HG03039 (cell line): Measurements from ENCODE around the gene KCNA5.

ENCODE experiments used
- ATAC-seq: cut with Tn5 transposase; IDR thresholded peaks from one replicate; pipeline ENCODE4 v1.9.1; 2021; ENCODE audit warnings: mild to moderate bottlenecking, moderate library complexity; ENCODE audit not compliant: unreplicated experiment

Gene KCNA5

GRCh38 chr12:5043589-5044419 is at the start of gene KCNA5:
Gene KCNA5, plus strand, starts transcription at chr12:5043879. Its CDS starts 269 bp downstream, at chr12:5044148.
- ATAC-seq: no peak

DNA sequence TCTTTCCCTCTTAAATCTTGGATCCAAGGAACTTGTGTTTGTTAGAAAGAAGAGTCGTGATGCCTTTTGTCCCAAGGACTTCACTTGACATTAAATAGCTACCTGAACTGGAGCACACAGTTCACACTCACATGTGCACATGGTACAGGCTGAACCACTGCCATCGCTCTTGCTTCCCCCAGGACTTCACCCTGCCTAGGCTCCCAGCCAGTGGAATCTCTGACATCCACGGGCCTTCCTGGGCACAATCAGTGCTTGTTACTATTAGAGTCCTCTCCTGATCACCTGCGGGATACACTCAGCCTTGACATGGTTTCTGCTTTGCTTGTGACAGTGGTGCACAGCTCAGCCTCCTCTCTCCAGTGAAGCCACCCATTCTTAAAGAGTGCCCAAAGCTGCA is 49.1 kb upstream of the KCNA5 start:
- ATAC-seq: no peak

DNA sequence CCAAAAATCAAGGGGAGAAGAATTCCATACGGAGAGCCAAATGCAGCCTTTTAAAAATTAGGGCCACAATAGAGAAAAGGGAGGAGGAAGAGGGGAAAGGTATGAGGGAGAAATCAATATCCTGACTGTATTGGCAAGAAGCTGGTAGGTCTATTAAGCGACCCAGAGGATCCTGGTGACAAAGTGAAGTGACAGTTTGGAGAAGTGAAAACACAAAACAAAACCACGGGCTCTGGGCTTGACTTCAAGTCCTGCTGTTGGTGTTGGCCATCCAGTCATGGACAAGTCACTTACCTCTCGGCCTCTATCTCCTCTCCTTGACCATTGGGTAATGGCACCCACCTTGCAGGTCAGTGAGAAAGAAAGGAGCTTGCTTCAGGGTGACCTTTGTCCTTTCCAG is 47.0 kb upstream of the KCNA5 start:
- ATAC-seq: no peak

DNA sequence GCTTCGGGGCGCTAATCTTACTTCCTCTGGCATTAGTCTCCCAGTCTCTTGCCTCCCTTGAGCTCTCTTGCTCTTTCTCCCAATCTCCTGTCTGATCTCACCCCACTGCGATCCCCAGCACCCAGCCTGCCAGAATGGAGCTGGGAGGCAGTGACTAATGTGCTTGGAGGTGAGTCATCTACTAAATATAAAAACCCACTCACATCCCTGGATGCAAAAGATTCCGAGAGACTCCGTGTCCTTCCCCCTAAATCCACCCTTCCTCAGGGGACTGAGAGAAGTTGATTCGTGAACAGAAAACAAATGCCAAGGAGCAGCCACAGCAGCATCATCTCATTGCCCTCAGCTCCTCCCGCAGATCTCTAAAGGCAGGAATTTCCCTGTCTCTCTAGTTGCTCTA is 45.7 kb upstream of the KCNA5 start:
- ATAC-seq: no peak

- no peak for ATAC-seq
Observed at GRCh38 chr12:5000204-5000603, 43.5 kb upstream of the KCNA5 start.

GRCh38 chr12:5000658-5001385 is 42.9 kb upstream of the KCNA5 start:
- no peak for ATAC-seq

DNA sequence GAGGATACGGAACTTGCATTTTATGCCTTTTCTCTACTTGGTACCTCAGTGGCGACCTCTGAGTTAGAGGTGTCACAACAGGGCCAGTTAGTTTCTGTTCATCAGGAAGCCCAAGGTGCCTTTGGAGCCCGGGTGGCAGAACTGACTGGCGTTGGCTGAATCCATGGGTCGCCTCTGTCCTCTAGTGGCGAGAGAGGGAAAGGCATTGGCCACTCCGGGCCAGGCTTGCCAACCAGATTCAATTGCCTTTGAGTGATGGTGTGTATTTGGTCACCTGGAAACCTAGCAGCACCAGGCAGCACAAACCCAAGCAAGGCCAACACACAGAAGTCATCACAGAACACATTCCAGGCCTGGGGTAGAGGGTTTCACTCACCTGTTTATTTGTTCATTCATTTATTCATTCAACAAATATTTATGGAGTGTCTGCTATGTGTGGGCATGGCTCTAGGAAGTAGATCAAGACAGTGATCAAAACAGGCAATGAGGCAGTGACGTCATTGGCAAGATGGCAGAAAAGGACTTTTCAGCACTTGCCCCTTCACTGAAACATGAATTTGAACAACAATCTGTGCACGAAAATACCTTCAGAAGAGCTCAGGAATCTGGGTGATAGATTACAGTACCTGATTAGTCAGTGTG is 40.5 kb upstream of the KCNA5 start:
- no peak for ATAC-seq

DNA sequence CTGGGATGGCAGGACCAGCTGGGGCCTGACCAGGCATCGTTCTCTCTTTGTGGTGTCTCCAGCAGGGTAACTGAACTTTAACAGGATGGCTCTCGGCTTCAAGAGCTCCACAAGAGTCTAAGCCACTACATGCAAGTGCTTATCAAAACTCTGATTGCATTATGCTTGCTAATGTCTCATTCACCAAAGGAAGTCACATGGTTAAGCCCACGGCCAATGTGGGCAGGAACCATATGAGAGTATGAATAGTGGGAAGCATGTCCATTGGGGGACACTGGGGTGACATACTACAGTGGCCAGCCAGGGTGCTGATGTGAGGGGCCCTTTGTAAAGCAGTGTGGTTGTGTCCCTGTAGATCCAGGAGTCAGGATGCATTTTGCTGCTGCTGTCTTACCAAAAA is 35.0 kb upstream of the KCNA5 start:
- no peak for ATAC-seq

GRCh38 chr12:5010151-5010550 is 33.5 kb upstream of the KCNA5 start:
- ATAC-seq: no peak

DNA sequence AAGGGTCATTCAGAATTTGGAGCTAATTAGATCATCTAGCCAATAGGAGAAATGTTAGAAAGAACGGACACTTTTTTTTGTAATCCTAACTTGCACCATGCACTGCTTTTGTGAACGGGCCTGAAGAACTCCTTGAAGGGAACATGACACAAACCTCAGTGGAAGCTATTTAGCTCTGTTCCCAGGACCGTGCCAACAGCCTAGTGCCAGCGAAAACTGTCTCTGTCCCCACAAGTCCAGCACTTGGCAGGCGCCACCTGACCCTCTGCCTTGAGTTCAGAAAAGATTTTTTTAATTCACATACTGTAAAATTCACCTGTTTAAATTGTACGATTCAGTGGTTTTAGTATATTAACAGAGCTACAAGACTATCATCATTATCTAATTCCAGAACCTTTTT is 31.3 kb upstream of the KCNA5 start:
- ATAC-seq: no peak

GRCh38 chr12:5013266-5013730 is 30.4 kb upstream of the KCNA5 start:
- ATAC-seq: no peak

GRCh38 chr12:5014269-5014668 is 29.4 kb upstream of the KCNA5 start:
- no peak for ATAC-seq

- ATAC-seq: no peak
Observed at GRCh38 chr12:5015711-5016492, 27.8 kb upstream of the KCNA5 start.

- no peak for ATAC-seq
Observed at GRCh38 chr12:5016526-5016925, 27.2 kb upstream of the KCNA5 start.

DNA sequence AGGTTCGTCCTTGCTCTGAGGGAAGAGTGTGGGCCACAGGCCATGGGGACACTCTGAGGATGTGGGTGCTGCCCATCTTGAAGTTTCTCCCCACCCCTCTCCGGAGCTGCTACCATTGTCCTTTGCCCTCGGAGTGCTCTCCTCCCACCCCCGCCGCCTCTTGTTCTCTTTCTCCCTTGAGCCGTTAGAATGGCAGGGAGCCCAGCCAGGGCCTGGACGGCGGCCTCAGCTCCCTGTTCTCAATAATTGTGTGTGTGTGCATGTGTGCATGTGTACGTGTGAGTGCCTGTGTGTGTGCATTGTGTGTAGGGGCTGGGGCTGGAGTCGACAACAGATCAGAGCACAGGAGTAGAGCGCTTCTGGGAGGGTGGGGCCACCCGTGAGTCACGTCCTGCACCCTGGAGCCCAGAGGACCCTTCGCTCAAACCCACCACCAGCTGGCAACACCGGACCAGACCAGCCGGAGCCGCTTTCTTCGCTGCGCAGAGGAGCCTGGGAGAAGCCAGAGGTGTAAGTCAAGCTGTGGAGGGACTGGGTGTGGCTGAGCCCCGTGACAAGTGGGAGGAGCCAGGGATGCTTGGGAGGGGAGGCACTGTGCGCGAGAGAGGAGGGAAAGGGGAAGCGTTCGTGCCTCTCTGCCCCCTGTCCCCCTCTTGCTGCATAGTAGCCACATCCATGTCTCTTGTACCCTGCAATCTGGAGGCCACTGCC is 25.9 kb upstream of the KCNA5 start:
- ATAC-seq: no peak

DNA sequence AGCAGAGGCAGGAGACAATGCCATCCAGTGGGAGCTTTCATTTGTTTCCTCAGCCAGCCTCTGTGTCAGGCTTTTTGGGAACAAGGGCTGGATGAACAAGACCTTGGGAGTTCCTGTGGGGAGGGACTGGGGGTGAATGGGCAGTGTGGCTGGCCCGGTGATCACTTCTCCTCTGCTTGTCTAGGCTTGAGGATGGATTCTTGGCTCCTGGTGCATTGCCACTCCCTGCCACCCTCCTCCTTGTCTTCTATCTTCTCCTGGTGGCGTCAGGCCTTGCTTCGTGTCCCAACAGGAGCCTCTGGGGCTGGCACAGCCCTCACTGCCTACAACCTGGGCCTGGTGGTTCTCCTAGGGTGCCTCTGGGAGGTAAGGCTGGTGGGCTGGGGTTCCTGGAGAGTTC is 25.0 kb upstream of the KCNA5 start:
- ATAC-seq: no peak

- no peak for ATAC-seq
Observed at GRCh38 chr12:5022025-5022424, 21.7 kb upstream of the KCNA5 start.

DNA sequence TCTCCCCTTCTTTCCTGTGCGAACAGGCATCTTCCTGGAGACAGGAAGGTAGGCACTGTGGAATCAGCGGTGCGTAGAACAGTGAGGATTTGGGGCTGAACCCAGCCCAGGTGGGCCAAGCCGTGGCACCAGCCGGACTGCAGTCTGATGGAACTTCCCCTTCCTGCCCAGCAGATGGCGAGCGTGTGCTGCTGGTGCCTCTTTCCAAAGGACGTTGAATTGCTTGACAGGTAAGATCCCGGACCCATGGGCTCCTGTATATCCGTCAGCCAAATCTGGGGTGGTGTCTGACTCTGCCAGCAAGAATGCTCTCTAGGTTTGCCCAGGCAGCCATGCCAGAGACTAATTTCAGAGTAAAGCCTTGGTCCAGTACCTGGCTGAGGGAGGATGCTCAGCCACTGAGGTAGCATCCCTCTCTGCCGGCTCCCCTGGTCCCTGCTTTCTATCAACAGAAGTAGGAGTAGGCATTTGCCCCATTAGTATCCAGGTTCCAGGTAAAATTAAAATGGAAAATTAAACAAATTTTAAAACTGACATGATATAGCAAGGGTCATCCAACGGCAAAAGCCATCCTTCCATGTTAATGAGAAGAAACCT is 21.1 kb upstream of the KCNA5 start:
- no peak for ATAC-seq

GRCh38 chr12:5023842-5024241 is 19.8 kb upstream of the KCNA5 start:
- ATAC-seq: no peak

GRCh38 chr12:5026342-5026938 is 17.2 kb upstream of the KCNA5 start:
- ATAC-seq: no peak
